HEK293 (cell line): ENCODE measurements around the gene DSG2.

Experiments used
- CTCF ChIA-PET: fragments of 350-600 bp; formaldehyde crosslinking; extraction: SDS; loops from one replicate; lab custom pipeline; 2021; ENCODE audit warnings: antibody characterized with exemption; lab: Yijun Ruan, JAX
- POLR2A ChIA-PET: fragments of 300-600 bp; formaldehyde crosslinking; extraction: SDS; loops from one replicate; lab custom pipeline; 2020; ENCODE audit warnings: antibody characterized with exemption, inconsistent platforms; lab: Yijun Ruan, JAX
- H3K27ac ChIP-seq: fragments of 200-500 bp; sonication (Bioruptor generic); 2 replicates; pipeline ENCODE4 v1.5.1; 2014; ENCODE audit warnings: low read depth, low read length, control low read depth, inconsistent platforms; ENCODE audit errors: extremely low read depth
- H3K36me3 ChIP-seq, 2 experiments: fragments of 200-500 bp in 1 of 2; sonication (Bioruptor generic) in 1 of 2; 1 replicate in 1 of 2; 2 replicates in 1 of 2; pipeline ENCODE4 v1.5.1; 2014 to 2017; ENCODE audit warnings: inconsistent platforms in 2 of 2, low read length in 2 of 2; ENCODE audit not compliant: control insufficient read depth in 2 of 2, insufficient read depth in 1 of 2
- H3K4me1 ChIP-seq: fragments of 200-500 bp; sonication (Bioruptor generic); 2 replicates; pipeline ENCODE4 v1.5.1; 2014; ENCODE audit warnings: mild to moderate bottlenecking, low read length, inconsistent platforms; ENCODE audit not compliant: control insufficient read depth, insufficient read depth
- H3K4me3 ChIP-seq: 2 replicates; pipeline ENCODE4 v1.5.1; 2011; ENCODE audit warnings: low read depth, mild to moderate bottlenecking, control low read depth, low read length, moderate library complexity
- H3K9me3 ChIP-seq: fragments of 200-500 bp; sonication (Bioruptor generic); 2 replicates; pipeline ENCODE4 v1.5.1; 2014; ENCODE audit warnings: low read depth, low read length, inconsistent platforms; ENCODE audit not compliant: control insufficient read depth, insufficient read depth
- GLI4 ChIP-seq: fragments of 450-650 bp; formaldehyde crosslinking; IDR thresholded peaks from 2 replicates; pipeline ENCODE4 v1.5.1; 2016; ENCODE audit warnings: missing biosample characterization, missing genetic modification characterization
- KLF9 ChIP-seq: fragments of 450-650 bp; formaldehyde crosslinking; IDR thresholded peaks from 2 replicates; pipeline ENCODE4 v1.5.1; 2016; ENCODE audit warnings: missing biosample characterization, missing genetic modification characterization, low read depth
- PRDM10 ChIP-seq: fragments of 450-650 bp; formaldehyde crosslinking; IDR thresholded peaks from 2 replicates; pipeline ENCODE4 v1.5.1; 2016; ENCODE audit warnings: missing biosample characterization, missing genetic modification characterization
- REPIN1 ChIP-seq: fragments of 450-650 bp; formaldehyde crosslinking; IDR thresholded peaks from 2 replicates; pipeline ENCODE4 v1.5.1; 2017; ENCODE audit warnings: missing biosample characterization, missing genetic modification characterization, low read depth
- REST ChIP-seq: fragments of 450-650 bp; formaldehyde crosslinking; IDR thresholded peaks from 2 replicates; pipeline ENCODE4 v1.5.1; 2016; ENCODE audit warnings: missing biosample characterization, missing genetic modification characterization
- ZBTB1 ChIP-seq: fragments of 450-650 bp; formaldehyde crosslinking; IDR thresholded peaks from 2 replicates; pipeline ENCODE4 v1.5.1; 2016; ENCODE audit warnings: missing biosample characterization, missing genetic modification characterization
- ZFP3 ChIP-seq: fragments of 450-650 bp; formaldehyde crosslinking; IDR thresholded peaks from 2 replicates; pipeline ENCODE4 v1.5.1; 2016; ENCODE audit warnings: low read depth, missing biosample characterization, missing genetic modification characterization
- ZFP41 ChIP-seq: fragments of 450-650 bp; formaldehyde crosslinking; IDR thresholded peaks from 2 replicates; pipeline ENCODE4 v1.5.1; 2016; ENCODE audit warnings: missing biosample characterization, missing genetic modification characterization, borderline replicate concordance
- ZNF341 ChIP-seq: fragments of 450-650 bp; formaldehyde crosslinking; IDR thresholded peaks from 2 replicates; pipeline ENCODE4; 2016; ENCODE audit warnings: low read depth, missing biosample characterization, missing genetic modification characterization
- ZNF37A ChIP-seq: fragments of 450-650 bp; IDR thresholded peaks from 2 replicates; pipeline ENCODE4 v1.5.1; 2018; ENCODE audit warnings: missing biosample characterization, missing genetic modification characterization
- ZNF394 ChIP-seq: fragments of 450-650 bp; formaldehyde crosslinking; IDR thresholded peaks from 2 replicates; pipeline ENCODE4 v1.5.1; 2016; ENCODE audit warnings: missing biosample characterization, missing genetic modification characterization, mild to moderate bottlenecking, moderate library complexity, borderline replicate concordance
- ZNF529 ChIP-seq: fragments of 450-650 bp; formaldehyde crosslinking; IDR thresholded peaks from 2 replicates; pipeline ENCODE4 v1.5.1; 2017; ENCODE audit warnings: missing genetic modification characterization, missing biosample characterization; ENCODE audit not compliant: insufficient replicate concordance
- ZNF585B ChIP-seq: fragments of 450-650 bp; formaldehyde crosslinking; IDR thresholded peaks from 2 replicates; pipeline ENCODE4 v1.5.1; 2016; ENCODE audit warnings: missing biosample characterization, missing genetic modification characterization
- ZNF837 ChIP-seq: fragments of 450-650 bp; formaldehyde crosslinking; IDR thresholded peaks from 2 replicates; pipeline ENCODE4 v1.5.1; 2016; ENCODE audit warnings: missing biosample characterization, missing genetic modification characterization
- ZSCAN16 ChIP-seq: fragments of 450-650 bp; formaldehyde crosslinking; IDR thresholded peaks from 2 replicates; pipeline ENCODE4 v1.5.1; 2016; ENCODE audit warnings: missing biosample characterization, missing genetic modification characterization
- ZSCAN5A ChIP-seq: fragments of 450-650 bp; formaldehyde crosslinking; IDR thresholded peaks from 2 replicates; pipeline ENCODE4 v1.5.1; 2016; ENCODE audit warnings: missing biosample characterization, missing genetic modification characterization

Gene DSG2

GRCh38 chr18:31490833-31491232, 7.1 kb upstream of the DSG2 start (continued):
- TF ChIP-seq ZNF341 (tag by site-specific recombination), result no peak
- no peak for TF ChIP-seq ZNF585B (tag by site-specific recombination)
- TF ChIP-seq, all 188 proteins: peak for 0

- CTCF ChIA-PET, result interaction anchor here (0.7 to 1.2 kb wide), 3 partner anchors 15 to 229 kb away, joined by 3 read pairs; no protein-coding TSS in a partner anchor
- no peak overlapping the region for H3K27ac ChIP-seq
- no peak for TF ChIP-seq ZNF837 (tag by site-specific recombination)
- TF ChIP-seq PRDM10 (tag by site-specific recombination), result no peak
- TF ChIP-seq ZNF529 (tag by site-specific recombination), result no peak
- no peak for TF ChIP-seq ZFP3 (tag by site-specific recombination)
- no peak for TF ChIP-seq REPIN1 (tag by site-specific recombination)
- no peak for TF ChIP-seq ZSCAN16 (tag by site-specific recombination)
- no peaks in the 10 kb centered on the region for H3K9me3 ChIP-seq
- no peaks in the 10 kb centered on the region for H3K4me1 ChIP-seq
- H3K4me3 ChIP-seq, result no peak overlapping the region
- POLR2A ChIA-PET, result no interaction called here
- H3K36me3 ChIP-seq, result no peaks in the 10 kb centered on the region
These were observed 6.4 kb upstream of the DSG2 start for GRCh38 chr18:31491586-31491985.

- Histone ChIP-seq H3K9me3 (no peaks in the 10 kb centered on the region), H3K36me3 (no peaks in the 10 kb centered on the region), H3K4me3 (no peak overlapping the region), H3K4me1 (no peaks in the 10 kb centered on the region), H3K27ac (no peak overlapping the region)
- POLR2A ChIA-PET, result no interaction called here
- CTCF ChIA-PET, result no interaction called here
- TF ChIP-seq KLF9, result no peak
These were observed 5.3 kb upstream of the DSG2 start for GRCh38 chr18:31492671-31493070.

- H3K27ac ChIP-seq, result no peak overlapping the region
- POLR2A ChIA-PET, result no interaction called here
- CTCF ChIA-PET, result no interaction called here
- H3K4me3 ChIP-seq, result no peak overlapping the region
- no peak for TF ChIP-seq ZSCAN5A
- H3K4me1 ChIP-seq, result no peaks in the 10 kb centered on the region
- no peaks in the 10 kb centered on the region for H3K36me3 ChIP-seq
- no peaks in the 10 kb centered on the region for H3K9me3 ChIP-seq
These were observed 4.8 kb upstream of the DSG2 start for GRCh38 chr18:31493171-31493570.

GRCh38 chr18:31493941-31494340, 4.0 kb upstream of the DSG2 start:
- Histone ChIP-seq H3K9me3 (no peaks in the 10 kb centered on the region), H3K4me3 (no peak overlapping the region), H3K4me1 (no peaks in the 10 kb centered on the region), H3K27ac (no peak overlapping the region), H3K36me3 (no peaks in the 10 kb centered on the region)
- CTCF ChIA-PET, result interaction anchor here (0.6 kb wide), 1 partner anchor 255 kb away, joined by 3 read pairs; no protein-coding TSS in a partner anchor
- POLR2A ChIA-PET, result no interaction called here
- TF ChIP-seq KLF9 (no peak), ZFP41 (no peak), ZNF37A (no peak), GLI4 (no peak), REST (tag by site-specific recombination) (no peak), ZBTB1 (no peak), ZNF394 (tag by site-specific recombination) (no peak)
